Measurements from ENCODE around the gene STXBP1.

Gene STXBP1

GRCh38 chr9:127660886-127661741 lies 49.0 kb downstream of the STXBP1 start:
- DNase-seq = no peak

- DNase-seq = no peak
These were observed 50.5 kb downstream of the STXBP1 start for GRCh38 chr9:127662617-127663016.

- no peak for DNase-seq
These were observed 52.2 kb downstream of the STXBP1 start for GRCh38 chr9:127664324-127664677.

GRCh38 chr9:127664678-127665507 lies 52.8 kb downstream of the STXBP1 start:
- DNase-seq = peak; percentile 49

GRCh38 chr9:127667127-127667844 lies 55.2 kb downstream of the STXBP1 start:
- no peak for DNase-seq

GRCh38 chr9:127667906-127668305 lies 55.8 kb downstream of the STXBP1 start:
- DNase-seq = no peak

- DNase-seq = no peak
These were observed 61.2 kb downstream of the STXBP1 start for GRCh38 chr9:127673234-127673633.

GRCh38 chr9:127676638-127677037 lies 64.6 kb downstream of the STXBP1 start:
- DNase-seq = no peak

- no peak for DNase-seq
These were observed 67.4 kb downstream of the STXBP1 start for GRCh38 chr9:127679506-127679905.

- no peak for DNase-seq
These were observed 68.1 kb downstream of the STXBP1 start for GRCh38 chr9:127680226-127680625.

GRCh38 chr9:127680846-127681245 lies 68.8 kb downstream of the STXBP1 start:
- no peak for DNase-seq

- DNase-seq = no peak
These were observed 70.5 kb downstream of the STXBP1 start for GRCh38 chr9:127682351-127683136.

- peak; percentile 60 for DNase-seq
These were observed 71.6 kb downstream of the STXBP1 start for GRCh38 chr9:127683723-127684122.

- DNase-seq = peak; percentile 67
These were observed 72.5 kb downstream of the STXBP1 start for GRCh38 chr9:127684576-127684975.

GRCh38 chr9:127686461-127687393 lies 74.7 kb downstream of the STXBP1 start:
- no peak for DNase-seq

- DNase-seq = no peak
These were observed 77.4 kb downstream of the STXBP1 start for GRCh38 chr9:127689329-127690000.

GRCh38 chr9:127690735-127691134 lies 78.7 kb downstream of the STXBP1 start:
- DNase-seq = no peak

- DNase-seq = no peak
These were observed 80.0 kb downstream of the STXBP1 start for GRCh38 chr9:127692071-127692470.

- no peak for DNase-seq
These were observed 81.1 kb downstream of the STXBP1 start for GRCh38 chr9:127693143-127693542.

- DNase-seq = no peak
These were observed 81.6 kb downstream of the STXBP1 start for GRCh38 chr9:127693697-127694096.

All from fibroblast of skin of back (primary cell).